Small intestine (tissue), 7 donors: ENCODE data around the gene RGS19. TPM values are rescaled to one million over a fixed set of nuclear protein-coding genes. Genes with fewer than 3 reads are reported as not detected.
"Not testable (repeated sequence)": the region's sequence is repeated elsewhere in the genome, so short reads cannot be mapped to it uniquely, and the experiment has no call there.

Experiments used
- DNase-seq, 2 donors: peaks; one replicate each; pipeline versions ENCODE4 v3.0.0 to v3.0.0-alpha.2; 2013
- FAIRE-seq: peaks from 2 replicates; lab custom pipeline; 2012; peaks lifted over from hg19 to GRCh38; lab: Jason Lieb, UNC
- H3K27ac ChIP-seq, 3 donors: one replicate each; pipeline ENCODE4 v1.5.1; 2013; ENCODE audit warnings: low read length in 2 of 3, mild to moderate bottlenecking in 2 of 3, control low read depth in 1 of 3, inconsistent platforms in 1 of 3, low read depth in 1 of 3, moderate library complexity in 1 of 3
- H3K27me3 ChIP-seq, 3 donors: one replicate each; pipeline ENCODE4 v1.6.1; 2013; ENCODE audit warnings: low read length in 3 of 3, inconsistent platforms in 1 of 3; ENCODE audit not compliant: control insufficient read depth in 3 of 3, insufficient read depth in 3 of 3
- H3K36me3 ChIP-seq, 3 donors: one replicate each; pipeline ENCODE4 v1.6.1; 2013; ENCODE audit warnings: low read length in 3 of 3, inconsistent platforms in 1 of 3, low read depth in 1 of 3, mild to moderate bottlenecking in 1 of 3, moderate library complexity in 1 of 3; ENCODE audit not compliant: control insufficient read depth in 3 of 3, insufficient read depth in 2 of 3
- H3K4me1 ChIP-seq, 3 donors: one replicate each; pipeline ENCODE4 v1.6.1; 2013; ENCODE audit warnings: low read length in 2 of 3, inconsistent platforms in 1 of 3, low read depth in 1 of 3, mild to moderate bottlenecking in 1 of 3, moderate library complexity in 1 of 3; ENCODE audit not compliant: control insufficient read depth in 3 of 3, insufficient read depth in 2 of 3
- H3K4me3 ChIP-seq, 3 donors: one replicate each; pipeline ENCODE4 v1.5.1; 2013; ENCODE audit warnings: low read length in 3 of 3, control low read depth in 1 of 3, inconsistent platforms in 1 of 3, low read depth in 1 of 3, mild to moderate bottlenecking in 1 of 3, moderate library complexity in 1 of 3
- H3K9me3 ChIP-seq, 2 donors: one replicate each; pipeline ENCODE4 v1.6.1; 2013; ENCODE audit warnings: low read depth in 1 of 2, low read length in 1 of 2; ENCODE audit not compliant: control insufficient read depth in 2 of 2, insufficient read depth in 1 of 2
- WGBS, 3 donors: extraction: QIAGEN DNeasy Blood & Tissue Kit; methylation state at CpG; one replicate each; pipeline ENCODE4 v1.1.7; 2013; 5-methylcytosine and 5-hydroxymethylcytosine counted together
- polyA plus RNA-seq, 4 donors: library from polyadenylated mRNA; stranded (reverse) in 3 of 4; unstranded in 1 of 4; fragments of 200-250 nt in 3 of 4; fragments of 120-200 nt in 1 of 4; gene quantifications; one replicate each; pipeline versions ENCODE4 v1.2.1 to v1.2.3, GENCODE V29; 2013
- donor health status: healthy with polysubstance abuse.
- donor health status: control.
- donor health status: control.
- donor health status: Bipolar disorder and iron deficiency.
- donor health status: healthy.

The RGS19 gene
- polyA plus RNA-seq, 4 donors, result 1.8 to 10.8 (median 6.2) TPM

GRCh38 chr20:64091770-64092169, 12.5 kb upstream of the RGS19 start:
- FAIRE-seq (no peak), DNase-seq (no peak)
- peaks cover 0 to 9% of the 10 kb centered on the region in 2 donors for H3K9me3 ChIP-seq
- H3K36me3 ChIP-seq, result no peaks in the 10 kb centered on the region
- no peak overlapping the region for H3K4me3 ChIP-seq
- H3K27ac ChIP-seq, result no peak overlapping the region
- H3K4me1 ChIP-seq, result no peaks in the 10 kb centered on the region
- 6 to 23% (median 11%) methylated on average over 12 to 16 of the region's 16 CpGs for WGBS, 3 donors
- H3K27me3 ChIP-seq, result peaks cover 0 to 29% (median 0%) of the 10 kb centered on the region in 3 donors

GRCh38 chr20:64091340-64091739, 12.0 kb upstream of the RGS19 start:
- no peaks in the 10 kb centered on the region for H3K4me1 ChIP-seq
- FAIRE-seq, result no peak

GRCh38 chr20:64090165-64090564, 10.8 kb upstream of the RGS19 start:
- H3K4me3 ChIP-seq, result no peak overlapping the region
- no peaks in the 10 kb centered on the region for H3K36me3 ChIP-seq
- peaks cover 0 to 12% of the 10 kb centered on the region in 2 donors for H3K9me3 ChIP-seq
- H3K27me3 ChIP-seq, result peaks cover 1 to 40% (median 5%) of the 10 kb centered on the region in 3 donors
- WGBS, 3 donors, result 26 to 50% (median 45%) methylated on average over 10 of the region's 10 CpGs
- no peak for FAIRE-seq
- no peaks in the 10 kb centered on the region for H3K4me1 ChIP-seq
- H3K27ac ChIP-seq, result no peak overlapping the region
- no peak for DNase-seq

More at GRCh38 chr20:64091340-64091739, 12.0 kb upstream of the RGS19 start:
- peaks cover 0 to 29% (median 0%) of the 10 kb centered on the region in 3 donors for H3K27me3 ChIP-seq
- no peak overlapping the region for H3K27ac ChIP-seq
- no peaks in the 10 kb centered on the region for H3K36me3 ChIP-seq
- H3K9me3 ChIP-seq, result peaks cover 0 to 12% of the 10 kb centered on the region in 2 donors
- no peak for DNase-seq
- no peak overlapping the region for H3K4me3 ChIP-seq
- WGBS, 3 donors, result 55 to 73% (median 63%) methylated on average over 18 to 19 of the region's 19 CpGs

GRCh38 chr20:64088586-64088985, 9.3 kb upstream of the RGS19 start:
- Histone ChIP-seq H3K27me3 (peaks cover 4 to 51% (median 14%) of the 10 kb centered on the region in 3 donors), H3K9me3 (peaks cover 0 to 12% of the 10 kb centered on the region in 2 donors)
- peak; percentile 5 for FAIRE-seq
- DNase-seq, H3K27ac ChIP-seq, H3K4me3 ChIP-seq, H3K4me1 ChIP-seq, H3K36me3 ChIP-seq: not testable (repeated sequence)

GRCh38 chr20:64087226-64087825, 8.0 kb upstream of the RGS19 start:
- H3K27ac ChIP-seq, FAIRE-seq, H3K4me3 ChIP-seq, H3K4me1 ChIP-seq, DNase-seq, H3K36me3 ChIP-seq: not testable (repeated sequence)
- 93 to 95% (median 93%) methylated on average over 6 of the region's 36 CpGs for WGBS, 3 donors
- peaks cover 4 to 56% (median 18%) of the 10 kb centered on the region in 3 donors for H3K27me3 ChIP-seq
- H3K9me3 ChIP-seq, result peaks cover 0 to 12% of the 10 kb centered on the region in 2 donors

GRCh38 chr20:64086801-64087200, 7.5 kb upstream of the RGS19 start:
- no peaks in the 10 kb centered on the region for H3K36me3 ChIP-seq
- peaks cover 0 to 8% (median 0%) of the 10 kb centered on the region in 3 donors for H3K4me1 ChIP-seq
- peaks cover 0 to 12% of the 10 kb centered on the region in 2 donors for H3K9me3 ChIP-seq
- no peak for DNase-seq
- H3K4me3 ChIP-seq, result no peak overlapping the region
- FAIRE-seq, result no peak
- no peak overlapping the region for H3K27ac ChIP-seq
- 88 to 94% (median 92%) methylated on average over 7 to 9 of the region's 11 CpGs for WGBS, 3 donors
- H3K27me3 ChIP-seq, result peaks cover 4 to 58% (median 18%) of the 10 kb centered on the region in 3 donors

GRCh38 chr20:64084685-64085152, 5.4 kb upstream of the RGS19 start:
- peaks cover 0 to 12% (median 0%) of the 10 kb centered on the region in 3 donors for H3K4me1 ChIP-seq
- peaks cover 4 to 67% (median 18%) of the 10 kb centered on the region in 3 donors for H3K27me3 ChIP-seq
- H3K27ac ChIP-seq, result no peak overlapping the region
- WGBS, 3 donors, result 3 to 12% (median 12%) methylated on average over 19 to 23 of the region's 23 CpGs
- DNase-seq, result peak in 1 of 2 donors; percentile 30
- no peak for FAIRE-seq
- H3K9me3 ChIP-seq, result peaks cover 0 to 12% of the 10 kb centered on the region in 2 donors
- H3K36me3 ChIP-seq, result no peaks in the 10 kb centered on the region
- H3K4me3 ChIP-seq, result no peak overlapping the region

- no peaks in the 10 kb centered on the region for H3K36me3 ChIP-seq
- no peak for FAIRE-seq
- peaks cover 0 to 12% of the 10 kb centered on the region in 2 donors for H3K9me3 ChIP-seq
- peaks cover 4 to 66% (median 18%) of the 10 kb centered on the region in 3 donors for H3K27me3 ChIP-seq
- WGBS, 3 donors, result 2 to 3% (median 3%) methylated on average over 57 to 86 of the region's 86 CpGs
- DNase-seq, result peak in 1 of 2 donors; percentile 47
- H3K4me1 ChIP-seq, result peaks cover 0 to 16% (median 0%) of the 10 kb centered on the region in 3 donors
- H3K27ac ChIP-seq, result no peak within 1 kb of the TSS
- H3K4me3 ChIP-seq, result peak within 1 kb of the TSS in 2 of 3 donors; percentile 1 to 44
Observed at GRCh38 chr20:64083804-64084684, 4.7 kb upstream of the RGS19 start, which contains the start of gene LKAAEAR1. Gene LKAAEAR1 (minus strand): TSS chr20:64084398. CDS start chr20:64084219, 179 bp downstream.
